ENCODE results near the gene YIF1A.
A peak's percentile ranks its signal among the peaks of the same experiment; 100 is the strongest.

Gene YIF1A

DNA sequence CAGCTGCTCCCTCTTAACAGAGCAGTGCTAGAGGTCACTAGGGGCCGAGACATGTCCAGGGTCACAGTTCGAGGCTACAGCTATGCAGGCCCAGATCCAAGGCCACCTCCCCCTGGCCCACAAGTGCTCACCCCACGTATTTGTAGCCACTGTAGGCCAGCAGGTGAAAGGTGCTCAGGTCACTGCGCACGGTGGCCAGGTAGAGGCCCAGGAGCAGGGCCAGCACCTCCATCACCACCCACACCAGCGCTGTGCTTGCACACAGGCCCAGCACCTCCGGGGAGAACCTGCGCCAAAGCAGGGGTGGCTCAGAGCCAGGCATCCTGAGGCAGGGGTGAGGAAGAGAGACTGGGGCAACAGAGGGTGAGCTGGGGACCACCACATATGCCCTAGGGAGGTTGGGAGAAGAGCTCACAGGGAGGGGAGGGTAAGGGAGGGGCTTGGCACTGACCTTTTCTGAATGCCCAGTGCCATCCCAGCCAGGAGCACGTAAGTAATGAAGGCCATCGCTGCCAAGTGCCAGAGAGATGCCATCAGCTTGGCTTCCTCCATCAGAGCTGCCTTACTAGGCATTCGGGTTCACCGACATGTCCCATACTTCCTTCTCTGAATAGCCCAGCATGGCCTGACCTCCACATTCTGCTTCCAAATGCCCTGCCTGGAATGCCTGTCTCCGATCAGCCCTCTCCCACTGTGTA lies 3.5 kb downstream of the YIF1A start:
- TF ChIP-seq CTCF (IDR thresholded peaks at IDR 0.05; ENCODE audit: borderline replicate concordance, extremely low read depth, low read length, poor library complexity, severe bottlenecking) (no peak), EZH2 (IDR thresholded peaks at IDR 0.05; ENCODE audit: borderline replicate concordance, low read depth, low read length, severe bottlenecking) (no peak)

GRCh38 chr11:66284526-66285078 lies 4.3 kb downstream of the YIF1A start:
- peaks cover 29% of the 10 kb centered on the region for H3K4me1 ChIP-seq (ENCODE audit: insufficient read depth, low read length)
- ATAC-seq (ENCODE audit: insufficient read depth, low read depth) = no peak
- H3K9me3 ChIP-seq (ENCODE audit: insufficient read depth, low read length, severe bottlenecking) = no peaks in the 10 kb centered on the region
- peaks cover 39% of the 10 kb centered on the region for H4K20me1 ChIP-seq (ENCODE audit: insufficient read depth, low read length)
- H3K27ac ChIP-seq (ENCODE audit: low read length) = no peak overlapping the region
- H3K4me2 ChIP-seq (ENCODE audit: insufficient read depth, low read length) = no peak overlapping the region
- H3K4me3 ChIP-seq (ENCODE audit: low read depth in 1 of 2, low read length in 2 of 2) = no peak overlapping the region
- no peak for DNase-seq
- H2AFZ ChIP-seq (ENCODE audit: low read depth, low read length) = no peak overlapping the region
- TF ChIP-seq CTCF (IDR thresholded peaks at IDR 0.05; ENCODE audit: borderline replicate concordance, extremely low read depth, low read length, poor library complexity, severe bottlenecking) = no peak
- TF ChIP-seq EZH2 (IDR thresholded peaks at IDR 0.05; ENCODE audit: borderline replicate concordance, low read depth, low read length, severe bottlenecking) = no peak
- no peaks in the 10 kb centered on the region for H3K36me3 ChIP-seq (ENCODE audit: insufficient read depth, low read length)
- H3K79me2 ChIP-seq (ENCODE audit: insufficient read depth, low read length) = peaks cover 14% of the 10 kb centered on the region
- H3K27me3 ChIP-seq (ENCODE audit: insufficient read depth, low read length, poor library complexity) = no peaks in the 10 kb centered on the region
- H3K9ac ChIP-seq (ENCODE audit: low read depth, low read length) = no peak overlapping the region

More for the DNA sequence above, 3.5 kb downstream of the YIF1A start:
- Histone ChIP-seq H3K9me3 (ENCODE audit: insufficient read depth, low read length, severe bottlenecking) (no peaks in the 10 kb centered on the region), H3K79me2 (ENCODE audit: insufficient read depth, low read length) (peaks cover 14% of the 10 kb centered on the region), H4K20me1 (ENCODE audit: insufficient read depth, low read length) (peaks cover 31% of the 10 kb centered on the region), H3K27me3 (ENCODE audit: insufficient read depth, low read length, poor library complexity) (no peaks in the 10 kb centered on the region), H3K4me3 (ENCODE audit: low read depth in 1 of 2, low read length in 2 of 2) (no peak overlapping the region), H2AFZ (ENCODE audit: low read depth, low read length) (no peak overlapping the region), H3K9ac (ENCODE audit: low read depth, low read length) (no peak overlapping the region), H3K36me3 (ENCODE audit: insufficient read depth, low read length) (no peaks in the 10 kb centered on the region), H3K4me1 (ENCODE audit: insufficient read depth, low read length) (peaks cover 37% of the 10 kb centered on the region), H3K27ac (ENCODE audit: low read length) (no peak overlapping the region), H3K4me2 (ENCODE audit: insufficient read depth, low read length) (no peak overlapping the region)
- ATAC-seq (ENCODE audit: insufficient read depth, low read depth) (no peak), DNase-seq (no peak)

GRCh38 chr11:66283461-66284105 lies 5.4 kb downstream of the YIF1A start:
- Histone ChIP-seq H3K9me3 (ENCODE audit: insufficient read depth, low read length, severe bottlenecking) (no peaks in the 10 kb centered on the region), H3K79me2 (ENCODE audit: insufficient read depth, low read length) (peaks cover 12% of the 10 kb centered on the region), H3K36me3 (ENCODE audit: insufficient read depth, low read length) (no peaks in the 10 kb centered on the region), H3K27me3 (ENCODE audit: insufficient read depth, low read length, poor library complexity) (no peaks in the 10 kb centered on the region), H3K4me3 (ENCODE audit: low read depth in 1 of 2, low read length in 2 of 2) (no peak overlapping the region), H3K4me2 (ENCODE audit: insufficient read depth, low read length) (no peak overlapping the region), H3K4me1 (ENCODE audit: insufficient read depth, low read length) (peaks cover 26% of the 10 kb centered on the region), H2AFZ (ENCODE audit: low read depth, low read length) (no peak overlapping the region), H3K9ac (ENCODE audit: low read depth, low read length) (no peak overlapping the region), H3K27ac (ENCODE audit: low read length) (no peak overlapping the region), H4K20me1 (ENCODE audit: insufficient read depth, low read length) (peaks cover 45% of the 10 kb centered on the region)
- no peak for ATAC-seq (ENCODE audit: insufficient read depth, low read depth)
- TF ChIP-seq CTCF (IDR thresholded peaks at IDR 0.05; ENCODE audit: borderline replicate concordance, extremely low read depth, low read length, poor library complexity, severe bottlenecking) (peak; percentile 2), EZH2 (IDR thresholded peaks at IDR 0.05; ENCODE audit: borderline replicate concordance, low read depth, low read length, severe bottlenecking) (no peak)
- no peak for DNase-seq

Data from DND-41 (cell line).